C4-2B (cell line): ENCODE data around the gene TIMP4.

Experiments
- CTCF ChIP-seq: fragments of 450-650 bp; conservative IDR thresholded peaks from 2 replicates; pipeline ENCODE4 v1.5.1; 2017; ENCODE audit warnings: mild to moderate bottlenecking
- ZFX ChIP-seq: fragments of 450-650 bp; IDR thresholded peaks from 2 replicates; pipeline ENCODE4 v1.6.1; 2017

- TF ChIP-seq CTCF = no peak
- no peak for TF ChIP-seq ZFX
Observed at GRCh38 chr3:12117473-12117872, 41.2 kb downstream of the TIMP4 start.
